HepG2 (cell line): Measurements from ENCODE around the gene TYROBP.

Experiments
- ARID2 ChIP-seq: sonication (generic); formaldehyde crosslinking; IDR thresholded peaks from 2 replicates; pipeline ENCODE4 v1.8.1; 2022; ENCODE audit warnings: mild to moderate bottlenecking, missing genetic modification reagents, borderline replicate concordance
- CHD2 ChIP-seq: IDR thresholded peaks from 2 replicates; pipeline ENCODE4 v1.6.1; 2011; ENCODE audit warnings: low read depth, low read length, improper control_type of control experiment
- EZH2 ChIP-seq: conservative IDR thresholded peaks from 2 replicates; pipeline ENCODE4 v1.6.1; 2012; ENCODE audit warnings: mild to moderate bottlenecking, low read depth, low read length, moderate library complexity
- KDM1A ChIP-seq: IDR thresholded peaks from 2 replicates; pipeline ENCODE4 v1.6.1; 2016; ENCODE audit warnings: missing compliant biosample characterization
- NCOA1 ChIP-seq: sonication (generic); formaldehyde crosslinking; IDR thresholded peaks from 2 replicates; pipeline ENCODE4 v1.9.0; 2021; ENCODE audit warnings: missing genetic modification reagents
- SMAD3 ChIP-seq: sonication (generic); formaldehyde crosslinking; IDR thresholded peaks from 2 replicates; pipeline ENCODE4 v1.4.0; 2020; ENCODE audit warnings: missing genetic modification reagents
- SOX5 ChIP-seq: IDR thresholded peaks from 2 replicates; pipeline ENCODE4 v1.6.1; 2016; ENCODE audit warnings: borderline replicate concordance
- TAF1 ChIP-seq: sonication (generic); formaldehyde crosslinking; IDR thresholded peaks from 2 replicates; pipeline ENCODE4 v1.4.0; 2020; ENCODE audit warnings: missing genetic modification reagents
- ZNF292 ChIP-seq: sonication (generic); formaldehyde crosslinking; IDR thresholded peaks from 2 replicates; pipeline ENCODE4 v1.8.1; 2022; ENCODE audit warnings: mild to moderate bottlenecking, low read depth, missing genetic modification reagents, borderline replicate concordance
- ZNF337 ChIP-seq: sonication (generic); formaldehyde crosslinking; IDR thresholded peaks from 2 replicates; pipeline ENCODE4 v1.5.1; 2020; ENCODE audit warnings: missing genetic modification reagents, low read depth, mild to moderate bottlenecking, borderline replicate concordance
- TF ChIP-seq, protein P1 (sequence below): sonication (generic); formaldehyde crosslinking; IDR thresholded peaks from 2 replicates; pipeline ENCODE4 v1.8.0; 2022; ENCODE audit warnings: low read depth, missing genetic modification reagents
- TF ChIP-seq, protein P2 (sequence below): sonication (generic); formaldehyde crosslinking; IDR thresholded peaks from 2 replicates; pipeline ENCODE4 v1.4.0; 2020; ENCODE audit warnings: missing genetic modification reagents
- TF ChIP-seq, protein P3 (sequence below): sonication (generic); formaldehyde crosslinking; IDR thresholded peaks from 2 replicates; pipeline ENCODE4 v1.4.0; 2020; ENCODE audit warnings: missing genetic modification reagents, borderline replicate concordance
- TF ChIP-seq, protein P4 (sequence below): IDR thresholded peaks from 2 replicates; pipeline ENCODE4 v1.6.1; 2016; ENCODE audit warnings: low read depth, control low read depth

DNA sequence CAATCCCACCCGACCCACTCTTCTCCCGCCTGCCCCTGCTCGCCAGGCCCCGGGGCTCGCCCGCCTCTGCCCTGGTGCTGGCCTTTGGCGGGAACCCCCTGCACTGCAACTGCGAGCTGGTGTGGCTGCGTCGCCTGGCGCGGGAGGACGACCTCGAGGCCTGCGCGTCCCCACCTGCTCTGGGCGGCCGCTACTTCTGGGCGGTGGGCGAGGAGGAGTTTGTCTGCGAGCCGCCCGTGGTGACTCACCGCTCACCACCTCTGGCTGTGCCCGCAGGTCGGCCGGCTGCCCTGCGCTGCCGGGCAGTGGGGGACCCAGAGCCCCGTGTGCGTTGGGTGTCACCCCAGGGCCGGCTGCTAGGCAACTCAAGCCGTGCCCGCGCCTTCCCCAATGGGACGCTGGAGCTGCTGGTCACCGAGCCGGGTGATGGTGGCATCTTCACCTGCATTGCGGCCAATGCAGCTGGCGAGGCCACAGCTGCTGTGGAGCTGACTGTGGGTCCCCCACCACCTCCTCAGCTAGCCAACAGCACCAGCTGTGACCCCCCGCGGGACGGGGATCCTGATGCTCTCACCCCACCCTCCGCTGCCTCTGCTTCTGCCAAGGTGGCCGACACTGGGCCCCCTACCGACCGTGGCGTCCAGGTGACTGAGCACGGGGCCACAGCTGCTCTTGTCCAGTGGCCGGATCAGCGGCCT, 32.1 kb upstream of the TYROBP start:
- TF ChIP-seq NCOA1 (CRISPR knock-in tag) (no peak), SMAD3 (CRISPR knock-in tag) (no peak), ZNF337 (CRISPR knock-in tag) (no peak), KDM1A (CRISPR knock-in tag) (no peak), ARID2 (CRISPR knock-in tag) (no peak), ZNF292 (CRISPR knock-in tag) (no peak), SOX5 (CRISPR knock-in tag) (no peak), CHD2 (no peak), TAF1 (CRISPR knock-in tag) (no peak), EZH2 (no peak)
- TF ChIP-seq, protein P1, sequence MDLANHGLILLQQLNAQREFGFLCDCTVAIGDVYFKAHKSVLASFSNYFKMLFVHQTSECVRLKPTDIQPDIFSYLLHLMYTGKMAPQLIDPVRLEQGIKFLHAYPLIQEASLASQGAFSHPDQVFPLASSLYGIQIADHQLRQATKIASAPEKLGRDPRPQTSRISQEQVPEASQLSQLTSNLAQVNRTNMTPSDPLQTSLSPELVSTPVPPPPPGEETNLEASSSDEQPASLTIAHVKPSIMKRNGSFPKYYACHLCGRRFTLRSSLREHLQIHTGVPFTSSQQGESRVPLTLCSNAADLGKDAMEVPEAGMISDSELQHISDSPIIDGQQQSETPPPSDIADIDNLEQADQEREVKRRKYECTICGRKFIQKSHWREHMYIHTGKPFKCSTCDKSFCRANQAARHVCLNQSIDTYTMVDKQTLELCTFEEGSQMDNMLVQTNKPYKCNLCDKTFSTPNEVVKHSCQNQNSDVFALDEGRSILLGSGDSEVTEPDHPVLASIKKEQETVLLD (CRISPR knock-in tag) = no peak
- TF ChIP-seq, protein P2, sequence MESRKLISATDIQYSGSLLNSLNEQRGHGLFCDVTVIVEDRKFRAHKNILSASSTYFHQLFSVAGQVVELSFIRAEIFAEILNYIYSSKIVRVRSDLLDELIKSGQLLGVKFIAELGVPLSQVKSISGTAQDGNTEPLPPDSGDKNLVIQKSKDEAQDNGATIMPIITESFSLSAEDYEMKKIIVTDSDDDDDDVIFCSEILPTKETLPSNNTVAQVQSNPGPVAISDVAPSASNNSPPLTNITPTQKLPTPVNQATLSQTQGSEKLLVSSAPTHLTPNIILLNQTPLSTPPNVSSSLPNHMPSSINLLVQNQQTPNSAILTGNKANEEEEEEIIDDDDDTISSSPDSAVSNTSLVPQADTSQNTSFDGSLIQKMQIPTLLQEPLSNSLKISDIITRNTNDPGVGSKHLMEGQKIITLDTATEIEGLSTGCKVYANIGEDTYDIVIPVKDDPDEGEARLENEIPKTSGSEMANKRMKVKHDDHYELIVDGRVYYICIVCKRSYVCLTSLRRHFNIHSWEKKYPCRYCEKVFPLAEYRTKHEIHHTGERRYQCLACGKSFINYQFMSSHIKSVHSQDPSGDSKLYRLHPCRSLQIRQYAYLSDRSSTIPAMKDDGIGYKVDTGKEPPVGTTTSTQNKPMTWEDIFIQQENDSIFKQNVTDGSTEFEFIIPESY = no peak
- TF ChIP-seq, protein P3, sequence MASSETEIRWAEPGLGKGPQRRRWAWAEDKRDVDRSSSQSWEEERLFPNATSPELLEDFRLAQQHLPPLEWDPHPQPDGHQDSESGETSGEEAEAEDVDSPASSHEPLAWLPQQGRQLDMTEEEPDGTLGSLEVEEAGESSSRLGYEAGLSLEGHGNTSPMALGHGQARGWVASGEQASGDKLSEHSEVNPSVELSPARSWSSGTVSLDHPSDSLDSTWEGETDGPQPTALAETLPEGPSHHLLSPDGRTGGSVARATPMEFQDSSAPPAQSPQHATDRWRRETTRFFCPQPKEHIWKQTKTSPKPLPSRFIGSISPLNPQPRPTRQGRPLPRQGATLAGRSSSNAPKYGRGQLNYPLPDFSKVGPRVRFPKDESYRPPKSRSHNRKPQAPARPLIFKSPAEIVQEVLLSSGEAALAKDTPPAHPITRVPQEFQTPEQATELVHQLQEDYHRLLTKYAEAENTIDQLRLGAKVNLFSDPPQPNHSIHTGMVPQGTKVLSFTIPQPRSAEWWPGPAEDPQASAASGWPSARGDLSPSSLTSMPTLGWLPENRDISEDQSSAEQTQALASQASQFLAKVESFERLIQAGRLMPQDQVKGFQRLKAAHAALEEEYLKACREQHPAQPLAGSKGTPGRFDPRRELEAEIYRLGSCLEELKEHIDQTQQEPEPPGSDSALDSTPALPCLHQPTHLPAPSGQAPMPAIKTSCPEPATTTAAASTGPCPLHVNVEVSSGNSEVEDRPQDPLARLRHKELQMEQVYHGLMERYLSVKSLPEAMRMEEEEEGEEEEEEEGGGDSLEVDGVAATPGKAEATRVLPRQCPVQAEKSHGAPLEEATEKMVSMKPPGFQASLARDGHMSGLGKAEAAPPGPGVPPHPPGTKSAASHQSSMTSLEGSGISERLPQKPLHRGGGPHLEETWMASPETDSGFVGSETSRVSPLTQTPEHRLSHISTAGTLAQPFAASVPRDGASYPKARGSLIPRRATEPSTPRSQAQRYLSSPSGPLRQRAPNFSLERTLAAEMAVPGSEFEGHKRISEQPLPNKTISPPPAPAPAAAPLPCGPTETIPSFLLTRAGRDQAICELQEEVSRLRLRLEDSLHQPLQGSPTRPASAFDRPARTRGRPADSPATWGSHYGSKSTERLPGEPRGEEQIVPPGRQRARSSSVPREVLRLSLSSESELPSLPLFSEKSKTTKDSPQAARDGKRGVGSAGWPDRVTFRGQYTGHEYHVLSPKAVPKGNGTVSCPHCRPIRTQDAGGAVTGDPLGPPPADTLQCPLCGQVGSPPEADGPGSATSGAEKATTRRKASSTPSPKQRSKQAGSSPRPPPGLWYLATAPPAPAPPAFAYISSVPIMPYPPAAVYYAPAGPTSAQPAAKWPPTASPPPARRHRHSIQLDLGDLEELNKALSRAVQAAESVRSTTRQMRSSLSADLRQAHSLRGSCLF = no peak
- TF ChIP-seq, protein P4, sequence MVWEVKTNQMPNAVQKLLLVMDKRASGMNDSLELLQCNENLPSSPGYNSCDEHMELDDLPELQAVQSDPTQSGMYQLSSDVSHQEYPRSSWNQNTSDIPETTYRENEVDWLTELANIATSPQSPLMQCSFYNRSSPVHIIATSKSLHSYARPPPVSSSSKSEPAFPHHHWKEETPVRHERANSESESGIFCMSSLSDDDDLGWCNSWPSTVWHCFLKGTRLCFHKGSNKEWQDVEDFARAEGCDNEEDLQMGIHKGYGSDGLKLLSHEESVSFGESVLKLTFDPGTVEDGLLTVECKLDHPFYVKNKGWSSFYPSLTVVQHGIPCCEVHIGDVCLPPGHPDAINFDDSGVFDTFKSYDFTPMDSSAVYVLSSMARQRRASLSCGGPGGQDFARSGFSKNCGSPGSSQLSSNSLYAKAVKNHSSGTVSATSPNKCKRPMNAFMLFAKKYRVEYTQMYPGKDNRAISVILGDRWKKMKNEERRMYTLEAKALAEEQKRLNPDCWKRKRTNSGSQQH (CRISPR knock-in tag) = no peak
